ENCODE results near the gene SOX1. TPM values are rescaled to one million over a fixed set of nuclear protein-coding genes. Genes with fewer than 3 reads are reported as not detected.

SOX1 gene
- total and polyA plus RNA-seq, 2 donors (not counting 3 experiments of a cell fraction or from before 2014, with no cell fraction given) = not detected

GRCh38 chr13:112111239-112111857 lies 44.4 kb downstream of the SOX1 start:
- Histone ChIP-seq H4K20me1 (replicated peaks; ENCODE audit: control insufficient read depth, extremely low read depth, insufficient read depth, low read length) (no peaks in the 10 kb centered on the region), H3K9me3 (replicated peaks; ENCODE audit: control insufficient read depth, insufficient read depth, low read length) (no peaks in the 10 kb centered on the region), H3K27me3 (ENCODE audit: control insufficient read depth in 2 of 2, insufficient read depth in 2 of 2, low read length in 2 of 2) (peaks cover 3 to 6% of the 10 kb centered on the region in 2 experiments), H2AFZ (ENCODE audit: low read depth, low read length) (no peak overlapping the region), H3K36me3 (ENCODE audit: control insufficient read depth in 2 of 2, extremely low read depth in 1 of 2, insufficient read depth in 2 of 2, low read length in 2 of 2) (no peaks in the 10 kb centered on the region), H3K4me1 (ENCODE audit: control insufficient read depth, extremely low read depth, insufficient read depth, low read length) (no peaks in the 10 kb centered on the region), H3K4me3 (replicated peaks in 1 of 3; ENCODE audit: insufficient read depth in 1 of 3, low read depth in 1 of 3, low read length in 3 of 3) (no peak overlapping the region), H3K9ac (replicated peaks; ENCODE audit: extremely low read depth, insufficient read depth, low read length) (no peak overlapping the region), H3K4me2 (ENCODE audit: insufficient read depth, low read length) (no peak overlapping the region), H3K79me2 (ENCODE audit: control insufficient read depth, insufficient read depth, low read length) (no peaks in the 10 kb centered on the region), H3K27ac (ENCODE audit: insufficient read depth, low read depth, low read length) (no peak overlapping the region), H3K9me1 (replicated peaks; ENCODE audit: control insufficient read depth, extremely low read depth, insufficient read depth, low read length) (no peaks in the 10 kb centered on the region)
- ChIA-PET CTCF (no interaction called here), POLR2A (no interaction called here)
- no TSS peak for BruUV-seq (replicated peaks)
- intact Hi-C loops (cut with micrococcal nuclease) (no loop called here), dilution Hi-C loops (cut with MboI; ENCODE audit: extremely low pct_ligation_motif_present, low sequenced_read_pairs) (no loop called here)
- FAIRE-seq = no peak
- TF ChIP-seq GATA2 (IDR thresholded peaks at IDR 0.05; ENCODE audit: insufficient read depth, insufficient read length, low read depth, low read length) (no peak), EZH2 (IDR thresholded peaks at IDR 0.05; ENCODE audit: borderline replicate concordance, low read depth, low read length, severe bottlenecking) (no peak), JUN (IDR thresholded peaks at IDR 0.05; ENCODE audit: borderline replicate concordance, insufficient read depth, insufficient read length, low read depth) (no peak), FOS (IDR thresholded peaks at IDR 0.05; ENCODE audit: borderline replicate concordance, insufficient read depth, low read length) (no peak), CTCF (IDR thresholded peaks at IDR 0.05; ENCODE audit: extremely low read depth in 1 of 2, insufficient read depth in 1 of 2, low read depth in 1 of 2, low read length in 2 of 2) (no peak), POLR2A (IDR thresholded peaks at IDR 0.05; ENCODE audit: low read depth, low read length) (no peak), MAX (IDR thresholded peaks at IDR 0.05; ENCODE audit: insufficient read depth, insufficient read length) (no peak), POLR2AphosphoS5 (IDR thresholded peaks at IDR 0.05; ENCODE audit: insufficient read depth, low read depth, low read length) (no peak), MYC (IDR thresholded peaks at IDR 0.05; ENCODE audit: low read depth, low read length) (no peak)
- no peak for DNase-seq (ENCODE audit: low read depth, low spot score)
